Gastrocnemius medialis (tissue), 4 donors: ENCODE results near the gene LYSET. TPM values are rescaled to one million over a fixed set of nuclear protein-coding genes. Genes with fewer than 3 reads are reported as not detected.
"Not testable (repeated sequence)": the region's sequence is repeated elsewhere in the genome, so short reads cannot be mapped to it uniquely, and the experiment has no call there.

Experiments
- ATAC-seq, 2 donors: fragments of 150-250 bp; one replicate each; pipeline ENCODE4 v1.9.1; 2016
- DNase-seq, 2 donors: peaks; one replicate each; pipeline ENCODE4 v3.0.0-alpha.2; 2019
- H3K27ac ChIP-seq, 4 donors: fragments of 200-600 bp; sonication (generic); 1 replicate in 1 of 4; 2 replicates in 3 of 4; pipeline ENCODE4 v1.5.1; 2016 to 2018; ENCODE audit warnings: mild to moderate bottlenecking in 2 of 4, moderate library complexity in 1 of 4
- H3K27me3 ChIP-seq, 3 donors: fragments of 200-600 bp; sonication (generic) in 2 of 3; 1 replicate in 1 of 3; 2 replicates in 2 of 3; pipeline versions ENCODE4 v1.5.1 to v1.6.0; 2016 to 2019; ENCODE audit warnings: mild to moderate bottlenecking in 1 of 3, moderate library complexity in 1 of 3
- H3K36me3 ChIP-seq, 2 donors: fragments of 200-600 bp; sonication (generic) in 1 of 2; one replicate each; pipeline ENCODE4 v1.5.1; 2017 to 2018
- H3K4me1 ChIP-seq, 2 donors: fragments of 200-600 bp; sonication (generic) in 1 of 2; one replicate each; pipeline ENCODE4 v1.5.1; 2016 to 2017; ENCODE audit warnings: mild to moderate bottlenecking in 2 of 2
- H3K4me3 ChIP-seq, 4 donors: fragments of 200-600 bp; sonication (generic) in 3 of 4; 1 replicate in 1 of 4; 2 replicates in 3 of 4; pipeline ENCODE4 v1.5.1; 2016 to 2019; ENCODE audit warnings: mild to moderate bottlenecking in 2 of 4
- H3K9me3 ChIP-seq, 3 donors: fragments of 200-600 bp; sonication (generic) in 2 of 3; 1 replicate in 1 of 3; 2 replicates in 2 of 3; pipeline ENCODE4 v1.5.1; 2016 to 2019
- POLR2A ChIP-seq, 2 donors: fragments of 450-650 bp; IDR thresholded peaks; one replicate each; pipeline ENCODE4 v1.6.1; 2017; ENCODE audit warnings: antibody characterized with exemption in 2 of 2, mild to moderate bottlenecking in 2 of 2, moderate library complexity in 2 of 2
- in situ Hi-C, 4 donors: fragments of 200-750 bp; cut with MboI; loops; one replicate each; pipeline versions ENCODE4 v1.15.0 to v1.8.0; 2017; ENCODE audit warnings: low sequenced_read_pairs in 4 of 4
- intact Hi-C: fragments of 100-400 bp; cut with DNase I; formaldehyde crosslinking; loops from one replicate; pipeline ENCODE4 v1.15.1; 2023; ENCODE audit warnings: low total_unique reads
- total RNA-seq, 4 donors: library from RNA; depleted of rRNA; stranded (reverse); fragments of >200 nt; gene quantifications; one replicate each; pipeline versions ENCODE4 v1.1.0 to v1.2.3, GENCODE V29; 2016
- TF ChIP-seq, protein P1 (sequence below), 5 experiments: fragments of 450-650 bp in 3 of 5; fragments of 200-600 bp in 2 of 5; sonication (generic) in 2 of 5; IDR thresholded peaks in 4 of 5; conservative IDR thresholded peaks in 1 of 5; 1 replicate in 4 of 5; 2 replicates in 1 of 5; pipeline ENCODE4 v1.5.1; 2016 to 2019; ENCODE audit warnings: antibody characterized with exemption in 5 of 5, mild to moderate bottlenecking in 3 of 5, moderate library complexity in 3 of 5

LYSET gene, protein sequence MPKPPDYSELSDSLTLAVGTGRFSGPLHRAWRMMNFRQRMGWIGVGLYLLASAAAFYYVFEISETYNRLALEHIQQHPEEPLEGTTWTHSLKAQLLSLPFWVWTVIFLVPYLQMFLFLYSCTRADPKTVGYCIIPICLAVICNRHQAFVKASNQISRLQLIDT
- 10 to 100 TPM in 3 of 4 donors, 1 to 10 TPM in 1; 9.7 to 16.0 (median 14.0) TPM for total RNA-seq

DNA sequence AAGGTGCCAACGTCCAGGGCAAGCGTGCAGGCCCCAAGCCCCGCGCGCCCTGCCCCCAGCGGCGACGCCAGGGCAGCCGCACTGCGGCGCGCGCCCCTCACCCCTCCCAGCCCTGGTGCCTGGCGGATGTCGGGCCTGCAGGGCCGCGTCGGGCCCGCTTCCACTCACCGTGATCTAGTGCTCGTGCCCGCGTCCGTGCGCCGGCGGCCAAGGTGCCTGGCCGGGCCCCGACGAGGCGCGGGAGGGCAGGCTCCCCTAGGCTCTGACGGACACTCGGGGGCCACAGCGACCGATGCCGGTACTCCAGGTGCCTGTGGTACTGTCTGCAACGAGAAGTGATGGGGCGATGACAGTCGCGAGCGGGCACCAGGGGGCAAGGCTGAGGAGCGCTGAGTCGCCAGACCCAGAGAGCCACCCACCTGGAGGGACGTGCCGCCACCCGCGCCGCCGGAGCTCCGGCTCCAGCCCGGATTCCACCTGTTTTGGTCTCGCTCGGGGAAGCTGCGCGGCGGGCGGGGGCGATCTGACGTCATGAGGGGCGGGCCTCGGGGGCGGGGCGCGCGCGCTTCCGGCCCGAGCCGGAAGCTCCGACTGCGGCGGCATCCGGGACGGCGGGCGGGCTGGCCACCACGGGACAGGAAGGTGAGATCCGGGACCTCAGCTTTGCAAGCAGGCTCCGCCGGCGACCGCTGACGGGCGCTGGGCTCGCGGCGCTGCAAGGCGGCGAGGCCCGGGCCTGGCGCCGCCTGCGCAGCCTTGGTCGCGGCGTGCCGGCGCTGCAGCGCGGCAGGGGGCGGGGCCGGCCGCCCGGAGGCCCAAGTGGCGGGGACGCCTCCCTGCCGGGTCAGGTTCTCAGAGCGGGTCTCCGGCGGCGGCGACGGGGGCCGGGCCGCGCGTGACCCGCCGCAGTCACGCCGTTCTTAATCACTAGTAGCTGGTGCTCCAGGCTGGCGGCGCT lies at the start of gene LYSET, which contains the start of gene MOAP1:
Gene LYSET, plus strand, starts transcription at position 927 of the 958 bp plus-strand sequence. CDS start 89 bp downstream, outside the sequence.
Gene MOAP1, minus strand, starts transcription at position 507 of the 958 bp plus-strand sequence. CDS start 655 bp downstream, outside the sequence.
- in situ Hi-C loops = no loop called here
- DNase-seq (peak; percentile 85 to 86), ATAC-seq (peak; percentile 95 to 97)
- Histone ChIP-seq H3K4me1 (peaks cover 21 to 28% of the 10 kb centered on the region in 2 donors), H3K27ac (peak within 1 kb of the TSS; percentile 91 to 100 (median 100)), H3K27me3 (no peaks in the 10 kb centered on the region), H3K9me3 (no peaks in the 10 kb centered on the region), H3K36me3 (peaks cover 0 to 46% of the 10 kb centered on the region in 2 donors), H3K4me3 (peak within 1 kb of the TSS; percentile 72 to 92 (median 74))
- intact Hi-C loops = loop anchor here (1.0 to 10.0 kb wide), 6 partner anchors 23 to 440 kb away; partner anchors contain the start of genes BTBD7, GOLGA5, GON7 and ITPK1
- TF ChIP-seq, protein P1, sequence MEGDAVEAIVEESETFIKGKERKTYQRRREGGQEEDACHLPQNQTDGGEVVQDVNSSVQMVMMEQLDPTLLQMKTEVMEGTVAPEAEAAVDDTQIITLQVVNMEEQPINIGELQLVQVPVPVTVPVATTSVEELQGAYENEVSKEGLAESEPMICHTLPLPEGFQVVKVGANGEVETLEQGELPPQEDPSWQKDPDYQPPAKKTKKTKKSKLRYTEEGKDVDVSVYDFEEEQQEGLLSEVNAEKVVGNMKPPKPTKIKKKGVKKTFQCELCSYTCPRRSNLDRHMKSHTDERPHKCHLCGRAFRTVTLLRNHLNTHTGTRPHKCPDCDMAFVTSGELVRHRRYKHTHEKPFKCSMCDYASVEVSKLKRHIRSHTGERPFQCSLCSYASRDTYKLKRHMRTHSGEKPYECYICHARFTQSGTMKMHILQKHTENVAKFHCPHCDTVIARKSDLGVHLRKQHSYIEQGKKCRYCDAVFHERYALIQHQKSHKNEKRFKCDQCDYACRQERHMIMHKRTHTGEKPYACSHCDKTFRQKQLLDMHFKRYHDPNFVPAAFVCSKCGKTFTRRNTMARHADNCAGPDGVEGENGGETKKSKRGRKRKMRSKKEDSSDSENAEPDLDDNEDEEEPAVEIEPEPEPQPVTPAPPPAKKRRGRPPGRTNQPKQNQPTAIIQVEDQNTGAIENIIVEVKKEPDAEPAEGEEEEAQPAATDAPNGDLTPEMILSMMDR (IDR thresholded peaks at IDR 0.05 in 4 of 5, conservative IDR thresholded peaks at IDR 0.05 in 1 of 5) = peak in 3 of 5 experiments; percentile 22 to 44 (median 38)
- TF ChIP-seq POLR2A (IDR thresholded peaks at IDR 0.05) = peak; percentile 80 to 86

DNA sequence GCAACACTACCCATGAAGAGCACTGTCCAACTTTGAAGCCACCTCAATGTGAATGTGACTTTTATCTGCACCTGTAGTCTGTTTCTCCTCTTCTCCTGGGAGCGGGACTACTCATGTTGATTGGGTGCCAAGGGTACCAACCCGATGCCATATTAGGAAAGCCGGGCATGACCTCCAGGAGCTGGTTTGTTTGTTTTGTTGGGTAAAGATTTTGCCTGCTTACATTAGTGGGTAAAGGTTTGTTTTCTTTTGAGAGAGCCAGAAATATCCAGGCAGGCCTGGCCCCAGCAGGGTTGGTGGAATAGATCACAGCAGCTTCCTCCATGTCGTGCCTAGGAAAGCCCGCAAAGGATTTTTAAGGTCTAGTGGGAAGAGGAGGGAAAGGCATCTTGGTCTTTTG lies 49.7 kb upstream of the LYSET start:
- H3K27ac ChIP-seq = no peak overlapping the region

DNA sequence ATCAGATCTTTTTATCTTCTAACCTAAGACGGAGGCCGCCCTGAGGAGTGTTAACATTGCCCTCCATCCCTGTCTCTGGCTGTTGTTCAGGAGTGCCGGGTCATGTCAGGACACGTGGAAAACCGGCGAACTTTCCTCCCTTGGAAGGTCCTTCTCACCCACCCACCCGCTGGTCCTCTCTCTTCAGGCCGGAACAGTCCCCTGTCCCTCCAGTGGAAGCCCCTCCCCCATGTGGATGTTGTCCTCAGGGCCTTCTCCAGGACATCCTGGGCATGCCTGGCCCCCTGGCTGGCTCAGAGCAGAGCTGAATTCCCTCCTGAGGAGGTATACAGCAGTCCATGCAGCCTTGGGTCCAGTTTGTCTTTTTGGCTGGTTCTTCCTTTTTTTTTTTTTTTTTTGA lies 49.1 kb upstream of the LYSET start:
- in situ Hi-C loops (loop anchor here in 3 of 4 donors (5.0 to 10.0 kb wide), 2 partner anchors 181 to 184 kb away; no protein-coding TSS in a partner anchor), intact Hi-C loops (no loop called here)
- Histone ChIP-seq H3K27me3 (no peaks in the 10 kb centered on the region), H3K9me3 (no peaks in the 10 kb centered on the region), H3K4me1 (no peaks in the 10 kb centered on the region), H3K27ac (no peak overlapping the region), H3K4me3 (no peak overlapping the region), H3K36me3 (no peaks in the 10 kb centered on the region)
- ATAC-seq (no peak), DNase-seq (no peak)
- TF ChIP-seq, protein P1 (IDR thresholded peaks at IDR 0.05 in 4 of 5, conservative IDR thresholded peaks at IDR 0.05 in 1 of 5) = no peak
- TF ChIP-seq POLR2A (IDR thresholded peaks at IDR 0.05) = no peak

More for the DNA sequence above, 49.7 kb upstream of the LYSET start:
- no peak for TF ChIP-seq POLR2A (IDR thresholded peaks at IDR 0.05)
- TF ChIP-seq, protein P1 (IDR thresholded peaks at IDR 0.05 in 4 of 5, conservative IDR thresholded peaks at IDR 0.05 in 1 of 5) = no peak
- in situ Hi-C loops = loop anchor here in 3 of 4 donors (5.0 to 10.0 kb wide), 2 partner anchors 181 to 183 kb away; no protein-coding TSS in a partner anchor
- ATAC-seq (no peak), DNase-seq (no peak)
- Histone ChIP-seq H3K27me3 (no peaks in the 10 kb centered on the region), H3K4me3 (no peak overlapping the region), H3K4me1 (no peaks in the 10 kb centered on the region), H3K9me3 (no peaks in the 10 kb centered on the region), H3K36me3 (no peaks in the 10 kb centered on the region)
- intact Hi-C loops = no loop called here

DNA sequence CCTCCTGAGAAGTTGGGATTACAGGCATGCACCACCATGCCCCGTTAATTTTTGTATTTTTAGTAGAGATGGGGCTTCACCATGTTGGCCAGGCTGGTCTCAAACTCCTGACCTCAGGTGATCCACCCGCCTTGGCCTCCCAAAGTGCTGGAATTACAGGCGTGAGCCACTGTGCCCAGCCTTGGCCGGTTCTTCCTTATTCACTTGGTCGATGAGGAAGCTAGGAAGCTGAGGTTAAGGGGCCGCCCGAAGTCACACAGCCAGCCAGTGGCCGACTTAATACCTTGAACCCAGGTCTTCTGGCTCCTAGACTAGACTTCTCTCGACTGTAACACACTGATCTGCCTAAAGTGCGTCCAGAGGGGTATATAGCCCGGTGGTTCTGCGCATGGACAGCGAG lies 48.6 kb upstream of the LYSET start:
- ATAC-seq, intact Hi-C loops, H3K27me3 ChIP-seq, H3K36me3 ChIP-seq, H3K4me3 ChIP-seq, DNase-seq, H3K27ac ChIP-seq, H3K4me1 ChIP-seq, H3K9me3 ChIP-seq: not testable (repeated sequence)
- in situ Hi-C loops = loop anchor here in 3 of 4 donors (5.0 to 10.0 kb wide), 2 partner anchors 182 to 184 kb away; no protein-coding TSS in a partner anchor
